Osteocyte (in vitro differentiated cells): ENCODE data around the gene GPX5. TPM values are rescaled to one million over a fixed set of nuclear protein-coding genes. Genes with fewer than 3 reads are reported as not detected.

Experiments
- DNase-seq: peaks from one replicate; pipeline ENCODE4 v3.0.0; 2021; ENCODE audit warnings: mixed read lengths; ENCODE audit not compliant: unreplicated experiment; ENCODE audit errors: extremely low spot score
- H3K27ac Mint-ChIP-seq: one replicate; pipeline ENCODE4 v1.8.0; 2021; ENCODE audit warnings: mild to moderate bottlenecking, mixed read lengths; ENCODE audit not compliant: unreplicated experiment
- H3K27me3 Mint-ChIP-seq: one replicate; pipeline ENCODE4 v1.8.0; 2021; ENCODE audit warnings: mixed read lengths; ENCODE audit not compliant: unreplicated experiment
- H3K36me3 Mint-ChIP-seq: one replicate; pipeline ENCODE4 v1.8.0; 2021; ENCODE audit warnings: mixed read lengths; ENCODE audit not compliant: unreplicated experiment
- H3K4me1 Mint-ChIP-seq: one replicate; pipeline ENCODE4 v1.8.0; 2021; ENCODE audit warnings: mixed read lengths; ENCODE audit not compliant: unreplicated experiment
- H3K4me3 Mint-ChIP-seq: one replicate; pipeline ENCODE4 v1.8.0; 2021; ENCODE audit warnings: mild to moderate bottlenecking, moderate library complexity, mixed read lengths; ENCODE audit not compliant: unreplicated experiment
- H3K9me3 Mint-ChIP-seq: one replicate; pipeline ENCODE4 v1.8.0; 2021; ENCODE audit warnings: mixed read lengths; ENCODE audit not compliant: unreplicated experiment
- total RNA-seq: library from RNA; stranded (reverse); gene quantifications from 2 replicates; pipeline ENCODE4 v1.2.1, GENCODE V29; 2021
- TF ChIP-seq, protein P1 (sequence below): fragments of 200-600 bp; sonication (generic); IDR thresholded peaks from 2 replicates; pipeline ENCODE4 v1.5.0; 2021; ENCODE audit warnings: antibody characterized with exemption, mild to moderate bottlenecking, moderate library complexity

The GPX5 gene
- total RNA-seq, 1 donor from 2014 or later, result not detected

DNA sequence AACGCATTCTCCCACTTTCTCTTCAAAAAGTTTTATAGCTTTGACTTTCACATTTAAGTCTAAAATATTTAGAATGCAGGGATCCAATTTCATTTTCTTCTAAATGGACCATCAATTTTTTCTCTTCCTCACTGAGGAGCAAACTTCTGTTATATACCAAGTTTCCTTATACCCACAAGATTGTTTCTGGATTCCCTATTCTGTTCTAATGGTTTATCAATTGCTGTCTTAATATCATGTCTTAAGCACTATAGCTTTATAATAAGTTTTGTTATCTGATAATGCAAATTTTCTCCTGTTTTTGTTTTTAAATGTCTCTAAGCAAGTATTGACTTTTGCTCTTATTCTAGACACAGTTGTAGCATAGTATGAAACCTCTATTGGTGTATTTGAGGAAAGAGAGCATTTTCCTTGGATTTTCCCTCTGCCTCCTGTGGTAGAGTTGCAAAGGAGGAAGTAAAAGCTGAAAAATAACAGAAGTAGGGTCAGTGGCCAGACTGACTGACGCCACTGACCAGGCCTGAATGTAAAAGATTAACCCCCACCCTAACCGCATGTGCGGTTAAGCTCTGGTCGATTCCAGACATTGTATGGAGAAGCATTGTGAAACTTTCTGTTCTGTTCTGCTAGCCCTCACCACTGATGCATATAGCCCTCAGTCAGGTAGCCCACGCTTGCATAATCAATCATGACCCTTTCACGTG lies 40.3 kb downstream of the GPX5 start:
- no peak overlapping the region for H3K4me3 Mint-ChIP-seq
- no peaks in the 10 kb centered on the region for H3K9me3 Mint-ChIP-seq
- H3K27me3 Mint-ChIP-seq, result peaks cover 29% of the 10 kb centered on the region
- TF ChIP-seq, protein P1, sequence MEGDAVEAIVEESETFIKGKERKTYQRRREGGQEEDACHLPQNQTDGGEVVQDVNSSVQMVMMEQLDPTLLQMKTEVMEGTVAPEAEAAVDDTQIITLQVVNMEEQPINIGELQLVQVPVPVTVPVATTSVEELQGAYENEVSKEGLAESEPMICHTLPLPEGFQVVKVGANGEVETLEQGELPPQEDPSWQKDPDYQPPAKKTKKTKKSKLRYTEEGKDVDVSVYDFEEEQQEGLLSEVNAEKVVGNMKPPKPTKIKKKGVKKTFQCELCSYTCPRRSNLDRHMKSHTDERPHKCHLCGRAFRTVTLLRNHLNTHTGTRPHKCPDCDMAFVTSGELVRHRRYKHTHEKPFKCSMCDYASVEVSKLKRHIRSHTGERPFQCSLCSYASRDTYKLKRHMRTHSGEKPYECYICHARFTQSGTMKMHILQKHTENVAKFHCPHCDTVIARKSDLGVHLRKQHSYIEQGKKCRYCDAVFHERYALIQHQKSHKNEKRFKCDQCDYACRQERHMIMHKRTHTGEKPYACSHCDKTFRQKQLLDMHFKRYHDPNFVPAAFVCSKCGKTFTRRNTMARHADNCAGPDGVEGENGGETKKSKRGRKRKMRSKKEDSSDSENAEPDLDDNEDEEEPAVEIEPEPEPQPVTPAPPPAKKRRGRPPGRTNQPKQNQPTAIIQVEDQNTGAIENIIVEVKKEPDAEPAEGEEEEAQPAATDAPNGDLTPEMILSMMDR, result no peak
- H3K36me3 Mint-ChIP-seq, result no peaks in the 10 kb centered on the region
- no peak for DNase-seq
- H3K27ac Mint-ChIP-seq, result no peak overlapping the region
- no peaks in the 10 kb centered on the region for H3K4me1 Mint-ChIP-seq

DNA sequence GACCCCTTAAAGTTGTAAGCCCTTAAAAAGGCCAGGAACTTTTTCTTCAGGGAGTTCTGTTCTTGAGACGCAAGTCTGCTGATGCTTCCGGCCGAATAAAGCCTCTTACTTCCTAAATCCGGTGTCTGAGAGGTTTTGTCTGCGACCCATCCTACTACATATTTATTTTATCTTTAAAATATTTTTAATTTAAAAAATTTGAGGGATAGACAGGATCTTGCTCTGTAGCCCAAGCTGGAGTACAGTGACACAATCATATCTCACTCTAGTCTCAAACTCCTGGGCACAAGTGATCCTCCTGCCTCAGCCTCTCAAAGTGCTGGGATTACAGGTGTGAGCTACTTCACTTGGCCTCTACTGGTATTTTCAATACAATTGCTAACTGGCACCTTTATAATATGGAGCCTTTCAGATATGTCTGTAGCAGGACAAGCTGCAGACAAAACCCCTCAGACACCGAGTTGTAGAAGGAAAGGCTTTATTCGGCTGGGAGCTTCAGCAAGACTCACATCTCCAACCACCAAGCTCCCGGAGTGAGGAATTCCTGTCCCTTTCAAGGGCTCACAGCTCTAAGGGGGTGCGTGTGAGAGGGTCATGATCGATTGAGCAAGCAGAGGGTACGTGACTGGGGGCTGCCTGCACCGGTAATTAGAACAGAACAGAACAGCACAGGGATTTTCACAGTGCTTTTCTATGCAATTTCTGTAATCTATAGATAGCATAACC lies 41.0 kb downstream of the GPX5 start:
- Mint-ChIP-seq H3K4me1 (no peaks in the 10 kb centered on the region), H3K4me3 (no peak overlapping the region), H3K27ac (no peak overlapping the region), H3K9me3 (no peaks in the 10 kb centered on the region), H3K36me3 (no peaks in the 10 kb centered on the region), H3K27me3 (peaks cover 31% of the 10 kb centered on the region)
- no peak for DNase-seq
- TF ChIP-seq, protein P1, result no peak

DNA sequence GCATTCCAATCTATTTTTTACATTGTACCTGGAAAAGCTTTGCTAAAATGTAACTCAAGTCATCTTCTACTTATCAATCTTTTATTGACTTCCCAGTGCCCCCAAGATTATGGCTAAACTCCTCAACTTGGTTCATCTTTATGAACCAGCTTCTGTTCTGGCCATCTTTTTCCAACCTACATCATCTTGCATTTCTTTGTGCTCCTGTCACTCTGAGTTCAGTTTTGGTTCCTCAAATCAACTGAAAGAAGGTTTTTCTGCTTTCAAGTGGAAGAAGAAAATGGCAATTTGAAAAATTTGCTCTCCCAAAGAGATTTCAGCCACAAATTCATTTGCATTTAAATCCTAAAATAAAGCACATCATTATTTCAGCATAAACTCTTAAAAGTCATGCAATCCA lies 41.8 kb downstream of the GPX5 start:
- Mint-ChIP-seq H3K27ac (no peak overlapping the region), H3K9me3 (no peaks in the 10 kb centered on the region), H3K27me3 (peaks cover 29% of the 10 kb centered on the region), H3K4me3 (no peak overlapping the region), H3K4me1 (no peaks in the 10 kb centered on the region), H3K36me3 (no peaks in the 10 kb centered on the region)
- TF ChIP-seq, protein P1, result no peak
- DNase-seq, result no peak

DNA sequence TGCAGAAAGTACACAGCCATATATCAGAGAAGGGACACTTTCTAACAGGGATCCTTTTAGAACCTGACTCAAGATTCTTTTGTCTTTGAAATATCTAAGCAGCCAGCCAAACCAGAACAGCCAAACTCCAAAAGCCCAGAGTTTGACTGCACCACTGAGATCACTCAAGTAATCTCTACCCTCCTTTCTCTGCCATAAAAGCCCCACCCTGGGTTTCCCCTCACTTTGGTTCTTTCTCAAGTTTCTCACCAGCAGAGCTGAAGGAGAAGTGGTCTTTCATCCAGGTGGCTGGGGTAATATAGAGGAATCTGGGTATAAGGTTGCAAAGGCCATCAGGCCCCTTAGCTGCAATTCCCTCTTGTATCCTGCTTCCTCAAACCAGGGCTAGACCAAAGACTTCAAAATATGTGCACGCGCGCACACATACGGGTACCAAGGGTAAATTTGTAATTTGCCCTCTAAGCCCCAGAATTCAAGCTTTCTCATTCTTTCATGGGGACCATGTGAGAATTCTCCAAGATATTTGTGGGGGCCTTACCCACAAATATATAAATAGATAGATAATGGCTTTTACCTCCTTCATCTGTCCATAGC lies 42.9 kb downstream of the GPX5 start:
- Mint-ChIP-seq H3K4me3 (no peak overlapping the region), H3K4me1 (no peaks in the 10 kb centered on the region), H3K36me3 (no peaks in the 10 kb centered on the region), H3K27ac (no peak overlapping the region), H3K9me3 (no peaks in the 10 kb centered on the region), H3K27me3 (peaks cover 24% of the 10 kb centered on the region)
- TF ChIP-seq, protein P1, result no peak
- no peak for DNase-seq

DNA sequence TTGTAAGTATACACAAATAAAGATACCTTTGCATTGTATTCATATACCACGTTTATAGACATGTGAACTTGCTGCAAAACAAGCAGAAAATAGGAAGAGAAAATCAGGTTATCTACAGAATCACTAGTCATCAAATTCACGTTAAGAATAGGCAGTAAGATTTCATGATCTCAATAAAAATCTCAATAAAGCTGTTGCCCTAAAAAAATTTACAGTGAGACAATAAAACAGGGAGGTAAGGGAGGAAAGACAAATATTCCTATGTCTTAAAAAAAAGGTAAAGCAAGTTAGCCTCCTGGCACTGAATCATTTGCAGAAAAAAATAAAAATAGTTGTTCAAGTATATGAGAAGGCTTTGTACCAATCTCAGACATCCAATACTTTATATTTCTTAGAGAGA lies 44.1 kb downstream of the GPX5 start:
- Mint-ChIP-seq H3K27ac (no peak overlapping the region), H3K4me1 (no peaks in the 10 kb centered on the region), H3K36me3 (no peaks in the 10 kb centered on the region), H3K27me3 (peaks cover 20% of the 10 kb centered on the region), H3K4me3 (no peak overlapping the region), H3K9me3 (no peaks in the 10 kb centered on the region)
- TF ChIP-seq, protein P1, result no peak
- DNase-seq, result no peak
